ENCODE measurements around the gene MAPK8IP3.

Gene MAPK8IP3

DNA sequence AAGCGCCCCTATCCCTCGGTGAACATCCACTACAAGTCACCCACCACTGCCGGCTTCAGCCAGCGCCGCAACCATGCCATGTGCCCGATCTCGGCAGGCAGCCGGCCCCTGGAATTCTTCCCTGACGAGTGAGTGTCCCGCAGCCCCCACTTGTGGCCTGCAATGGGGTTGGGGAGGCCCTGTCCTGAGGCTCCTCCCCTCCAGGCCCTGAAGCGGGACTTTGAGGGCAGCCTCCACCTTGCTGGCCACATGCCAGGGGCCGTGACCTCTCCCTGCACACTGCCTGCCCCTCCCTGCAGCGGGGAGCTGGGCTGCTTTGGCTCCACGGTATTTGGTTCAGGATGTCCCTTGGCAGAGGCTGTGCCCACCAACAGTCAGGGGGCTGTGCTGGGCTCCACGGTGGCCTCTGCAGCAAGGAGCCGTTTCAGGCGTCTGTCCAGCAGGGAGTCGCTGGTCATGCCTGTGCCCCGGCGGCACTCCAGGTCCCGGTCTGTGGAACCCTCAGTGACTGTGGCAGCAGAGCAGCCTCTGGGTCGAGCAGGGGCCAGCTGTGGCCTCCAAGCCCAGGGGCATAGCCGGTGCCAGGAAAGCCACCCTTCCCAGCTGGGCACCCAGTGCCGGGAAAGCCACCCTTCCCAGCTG is 57.0 kb downstream of the MAPK8IP3 start:
- no peak for DNase-seq (ENCODE audit: low read depth in 2 of 2)

GRCh38 chr16:1763521-1764511 is 57.8 kb downstream of the MAPK8IP3 start:
- no peak for DNase-seq (ENCODE audit: low read depth in 2 of 2)

DNA sequence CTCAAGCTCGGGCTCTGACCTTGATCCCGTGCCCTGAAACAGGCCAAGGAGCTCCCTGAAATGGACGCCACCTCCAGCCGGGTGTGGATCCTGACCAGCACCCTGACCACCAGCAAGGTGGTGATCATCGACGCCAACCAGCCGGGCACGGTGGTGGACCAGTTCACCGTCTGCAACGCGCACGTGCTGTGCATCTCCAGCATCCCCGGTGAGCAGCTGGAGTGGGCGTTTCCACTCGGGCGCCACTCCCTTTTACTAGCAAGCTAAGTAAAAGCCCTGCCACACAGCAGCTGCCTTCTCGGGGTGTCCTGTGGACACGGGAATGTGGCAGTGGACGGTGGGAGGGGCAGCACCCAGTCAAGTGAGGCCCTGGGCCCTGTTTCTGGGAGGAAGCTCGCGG is 59.0 kb downstream of the MAPK8IP3 start:
- DNase-seq (ENCODE audit: low read depth in 2 of 2) = no peak

- DNase-seq (ENCODE audit: low read depth in 2 of 2) = no peak
Measured at GRCh38 chr16:1765826-1766225, 59.8 kb downstream of the MAPK8IP3 start.

DNA sequence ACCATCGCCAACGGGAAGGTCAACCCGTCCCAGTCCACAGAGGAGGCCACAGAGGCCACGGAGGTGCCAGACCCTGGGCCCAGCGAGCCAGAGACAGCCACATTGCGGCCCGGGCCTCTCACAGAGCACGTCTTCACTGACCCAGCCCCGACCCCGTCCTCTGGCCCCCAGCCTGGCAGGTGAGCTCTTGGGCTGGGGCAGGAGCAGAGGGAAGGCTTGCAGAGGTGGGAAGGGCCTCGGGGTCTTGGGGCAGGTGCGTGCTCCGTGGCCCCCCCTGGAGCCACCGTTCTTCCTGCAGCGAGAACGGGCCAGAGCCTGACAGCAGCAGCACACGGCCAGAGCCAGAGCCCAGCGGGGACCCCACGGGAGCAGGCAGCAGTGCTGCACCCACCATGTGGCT is 60.2 kb downstream of the MAPK8IP3 start:
- no peak for DNase-seq (ENCODE audit: low read depth in 2 of 2)

- no peak for DNase-seq (ENCODE audit: low read depth in 2 of 2)
Measured at GRCh38 chr16:1766701-1767100, 60.7 kb downstream of the MAPK8IP3 start.

DNA sequence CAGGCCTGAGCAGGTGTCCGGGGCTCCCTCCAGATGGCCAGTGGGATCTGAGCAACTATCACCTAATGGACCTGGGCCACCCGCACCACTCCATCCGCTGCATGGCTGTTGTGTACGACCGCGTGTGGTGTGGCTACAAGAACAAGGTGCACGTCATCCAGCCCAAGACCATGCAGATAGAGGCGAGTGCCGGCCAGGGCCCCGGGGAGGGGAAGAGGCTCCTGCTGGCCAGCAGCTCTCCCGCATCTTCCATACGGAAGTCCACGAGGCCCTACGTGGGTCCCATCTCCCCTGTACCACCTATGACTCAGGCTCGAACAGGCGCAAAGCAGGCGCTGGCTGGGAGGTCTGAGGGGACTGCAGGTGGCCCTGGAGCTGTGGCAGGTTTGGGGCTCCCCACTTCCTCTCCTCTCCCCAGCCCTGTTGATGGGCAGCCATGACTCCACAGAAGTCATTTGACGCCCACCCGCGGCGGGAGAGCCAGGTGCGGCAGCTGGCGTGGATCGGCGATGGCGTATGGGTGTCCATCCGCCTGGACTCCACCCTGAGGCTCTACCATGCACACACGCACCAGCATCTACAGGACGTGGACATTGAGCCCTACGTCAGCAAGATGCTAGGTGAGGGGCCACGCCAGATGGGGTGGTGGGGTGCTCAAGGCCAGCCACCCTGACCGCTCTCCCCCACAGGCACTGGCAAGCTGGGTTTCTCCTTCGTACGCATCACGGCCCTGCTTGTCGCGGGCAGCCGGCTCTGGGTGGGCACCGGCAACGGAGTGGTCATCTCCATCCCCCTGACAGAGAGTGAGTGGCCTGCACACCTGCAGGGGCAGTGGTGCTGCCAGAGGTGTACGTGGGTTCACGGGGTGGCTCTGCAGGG is 61.4 kb downstream of the MAPK8IP3 start:
- DNase-seq (ENCODE audit: low read depth in 2 of 2) = no peak

DNA sequence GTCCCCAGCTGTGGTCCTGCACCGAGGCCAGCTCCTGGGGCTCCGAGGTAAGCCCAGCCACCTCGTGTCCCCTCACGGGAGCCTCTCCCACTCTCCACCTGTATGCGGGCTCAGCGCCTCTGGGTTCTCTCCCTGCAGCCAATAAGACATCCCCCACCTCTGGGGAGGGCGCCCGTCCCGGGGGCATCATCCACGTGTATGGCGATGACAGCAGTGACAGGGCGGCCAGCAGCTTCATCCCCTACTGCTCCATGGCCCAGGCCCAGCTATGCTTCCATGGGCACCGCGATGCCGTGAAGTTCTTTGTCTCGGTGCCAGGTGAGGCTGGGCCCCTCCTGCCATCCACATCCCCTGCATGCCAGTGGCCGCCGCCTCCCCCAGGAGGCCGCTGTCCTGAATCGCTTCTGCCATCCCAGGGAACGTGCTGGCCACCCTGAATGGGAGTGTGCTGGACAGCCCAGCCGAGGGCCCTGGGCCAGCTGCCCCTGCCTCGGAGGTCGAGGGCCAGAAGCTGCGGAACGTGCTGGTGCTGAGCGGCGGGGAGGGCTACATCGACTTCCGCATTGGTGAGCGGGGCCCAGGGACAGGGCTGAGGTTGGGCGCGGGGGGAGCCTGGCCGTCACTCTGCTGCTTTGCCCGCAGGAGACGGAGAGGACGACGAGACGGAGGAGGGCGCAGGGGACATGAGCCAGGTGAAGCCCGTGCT is 62.2 kb downstream of the MAPK8IP3 start:
- DNase-seq (ENCODE audit: low read depth in 2 of 2) = no peak

DNA sequence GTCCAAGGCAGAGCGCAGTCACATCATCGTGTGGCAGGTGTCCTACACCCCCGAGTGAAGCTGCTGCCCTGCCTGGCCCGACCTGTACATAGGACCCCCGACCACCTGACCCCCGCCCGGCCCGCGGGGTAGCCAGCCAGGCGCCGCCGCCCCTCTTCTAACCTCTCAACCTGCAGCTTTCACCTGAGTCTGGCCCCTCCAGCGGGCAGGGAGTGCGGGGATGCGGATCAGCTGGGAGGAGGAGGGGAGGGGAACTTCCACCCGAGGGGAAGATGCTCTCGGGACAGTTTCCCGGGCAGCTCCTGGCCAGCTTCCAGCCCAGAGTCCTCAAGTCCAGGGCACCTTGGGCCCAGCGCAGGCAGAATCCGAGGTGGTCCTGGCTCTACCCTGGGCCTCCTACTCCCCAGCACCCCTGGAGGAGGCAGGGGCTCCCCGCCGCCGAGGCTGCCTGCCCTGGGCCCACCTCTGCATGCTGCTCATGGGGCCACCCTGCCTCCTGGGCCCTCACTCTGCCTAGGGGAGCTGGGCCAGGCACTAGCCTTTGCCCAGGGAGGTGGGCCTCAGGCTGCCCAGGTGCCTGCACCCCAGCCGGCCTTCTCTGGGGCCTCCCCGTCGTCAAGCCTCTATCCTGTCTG is 62.9 kb downstream of the MAPK8IP3 start:
- DNase-seq (ENCODE audit: low read depth in 2 of 2) = no peak

- DNase-seq (ENCODE audit: low read depth in 2 of 2) = no peak
Measured at GRCh38 chr16:1769402-1770300, 63.7 kb downstream of the MAPK8IP3 start.

DNA sequence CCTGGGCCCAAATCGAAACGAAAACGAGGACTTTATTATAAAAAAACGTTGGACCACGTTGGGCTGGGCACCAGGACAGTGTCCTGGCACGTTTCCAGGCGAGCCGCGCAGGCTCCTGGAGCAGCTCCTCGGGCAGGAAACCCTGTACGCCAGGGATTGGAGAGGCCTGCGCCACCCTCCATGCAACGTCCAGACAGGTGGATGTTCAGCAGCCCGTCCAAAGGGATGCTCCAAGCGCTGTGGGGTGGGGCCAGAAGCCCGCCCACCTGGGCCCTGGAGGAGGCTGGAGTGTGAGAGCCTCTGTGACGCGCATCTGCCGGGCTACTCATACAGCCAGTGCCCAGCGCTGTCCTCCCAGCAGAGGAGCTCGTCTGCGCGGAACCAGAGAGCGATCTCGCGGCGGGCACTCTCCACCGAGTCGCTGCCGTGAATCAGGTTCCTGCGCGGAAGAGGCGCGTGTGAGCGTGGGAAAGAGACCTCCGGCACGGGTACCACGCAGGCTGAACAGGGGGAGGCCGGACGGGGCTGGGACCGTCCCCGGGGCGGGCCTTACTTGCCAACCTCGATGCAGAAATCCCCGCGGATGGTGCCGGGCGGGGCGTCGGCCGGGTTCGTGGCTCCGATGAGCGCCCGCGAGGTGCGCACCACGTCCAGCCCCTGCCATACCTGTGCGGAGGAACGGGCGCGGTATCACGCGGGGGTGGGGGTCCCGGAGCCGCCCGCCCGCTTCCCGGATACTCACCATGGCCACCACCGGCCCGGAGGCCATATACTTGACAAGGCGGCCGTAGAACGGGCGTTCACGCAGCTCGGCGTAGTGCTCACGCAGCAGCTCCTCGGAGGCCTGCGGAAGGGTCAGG is 64.6 kb downstream of the MAPK8IP3 start:
- DNase-seq (ENCODE audit: low read depth in 2 of 2) = peak; percentile 32 to 60

DNA sequence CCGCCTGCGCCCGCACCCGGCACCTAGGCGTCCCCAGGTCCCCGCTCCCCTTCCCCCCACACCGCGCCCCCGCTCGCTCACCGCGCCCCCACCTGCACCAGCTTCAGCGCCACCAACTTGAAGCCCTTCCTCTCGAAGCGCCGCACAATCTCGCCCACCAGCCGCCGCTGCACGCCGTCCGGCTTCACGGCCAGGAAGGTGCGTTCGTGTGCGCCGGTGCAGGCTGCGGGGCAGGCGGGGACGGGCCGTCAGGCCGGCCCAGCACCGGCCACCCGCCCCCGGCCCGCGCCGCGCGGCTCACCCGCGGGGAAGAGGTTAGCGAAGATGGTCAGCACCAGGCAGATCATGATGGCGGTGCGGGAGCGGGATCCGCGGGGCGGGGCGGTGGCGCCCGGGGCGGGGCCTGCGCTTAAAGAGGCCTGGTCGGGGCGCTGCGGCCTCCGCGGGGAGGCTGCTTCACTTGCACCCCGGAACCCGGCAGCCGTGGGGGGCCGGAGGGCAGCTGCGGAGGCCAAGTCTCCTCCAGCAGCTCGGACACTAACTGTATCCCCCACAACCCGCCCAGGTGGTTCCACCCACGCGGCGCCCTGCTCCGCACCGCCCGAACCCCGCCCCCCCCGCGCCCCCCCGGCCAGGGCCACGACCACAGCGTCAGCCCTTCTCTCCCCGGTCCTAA is 65.3 kb downstream of the MAPK8IP3 start, which contains the start of gene NME3:
Gene NME3, minus strand, starts transcription at position 356 of the 676 bp plus-strand sequence. Its CDS starts 9 bp downstream, at position 347.
- DNase-seq (ENCODE audit: low read depth in 2 of 2) = peak; percentile 63 to 77

GRCh38 chr16:1771864-1772361 is 65.9 kb downstream of the MAPK8IP3 start:
- DNase-seq (ENCODE audit: low read depth in 2 of 2) = no peak

- peak; percentile 34 to 38 for DNase-seq (ENCODE audit: low read depth in 2 of 2)
Measured at GRCh38 chr16:1772362-1772907, 66.4 kb downstream of the MAPK8IP3 start, which contains the start of gene EME2. EME2 (plus strand) TSS chr16:1772810; CDS start chr16:1773228, 418 bp downstream.

- DNase-seq (ENCODE audit: low read depth in 2 of 2) = peak; percentile 69 to 73
Measured at GRCh38 chr16:1772908-1773702, 67.1 kb downstream of the MAPK8IP3 start, which contains the start of gene MRPS34. MRPS34 (minus strand) TSS chr16:1773134; CDS start chr16:1773119, 15 bp downstream.

- no peak for DNase-seq (ENCODE audit: low read depth in 2 of 2)
Measured at GRCh38 chr16:1773703-1774447, 67.9 kb downstream of the MAPK8IP3 start.

Data from stimulated activated CD8-positive, alpha-beta memory T cell treated with anti-CD3 and anti-CD28 coated beads, Interleukin-2, amount 100 ng/mL, for 48 hours (primary cell).